Activated naive CD8-positive, alpha-beta T cell treated with anti-CD3 and anti-CD28 coated beads, Interleukin-2, amount 50 U/mL, for 16 hours (primary cell): Measurements from ENCODE around the gene ELAVL3.
"Not testable (repeated sequence)": the region's sequence is repeated elsewhere in the genome, so short reads cannot be mapped to it uniquely, and the experiment has no call there.

Experiments
- DNase-seq: peaks from one replicate; pipeline ENCODE4 v3.0.0-alpha.2; 2020; ENCODE audit warnings: low read depth, low spot score

Gene ELAVL3

GRCh38 chr19:11435833-11436313 is 45.0 kb downstream of the ELAVL3 start:
- DNase-seq, result no peak

GRCh38 chr19:11435057-11435832 is 45.6 kb downstream of the ELAVL3 start, which contains the start of the genes ODAD3 and PRKCSH:
Gene ODAD3, minus strand, starts transcription at chr19:11435121. Its CDS starts 105 bp downstream, at chr19:11435016.
Gene PRKCSH, plus strand, starts transcription at chr19:11435635. Its CDS starts 483 bp downstream, at chr19:11436118.
- DNase-seq, result peak; percentile 99

- DNase-seq, result no peak
These were observed 46.2 kb downstream of the ELAVL3 start for GRCh38 chr19:11434703-11435056.

- not testable (repeated sequence) for DNase-seq
These were observed 47.3 kb downstream of the ELAVL3 start for GRCh38 chr19:11433526-11433925.

- DNase-seq, result no peak
These were observed 54.2 kb downstream of the ELAVL3 start for GRCh38 chr19:11426656-11427055.

- no peak for DNase-seq
These were observed 55.0 kb downstream of the ELAVL3 start for GRCh38 chr19:11425719-11426457.

GRCh38 chr19:11423791-11424181 is 57.1 kb downstream of the ELAVL3 start:
- DNase-seq, result no peak

GRCh38 chr19:11423164-11423790 is 57.6 kb downstream of the ELAVL3 start:
- no peak for DNase-seq

- DNase-seq, result peak; percentile 20
These were observed 58.4 kb downstream of the ELAVL3 start for GRCh38 chr19:11422163-11423065.

- DNase-seq, result no peak
These were observed 59.3 kb downstream of the ELAVL3 start for GRCh38 chr19:11421371-11422098.

GRCh38 chr19:11420429-11421370 is 60.1 kb downstream of the ELAVL3 start:
- DNase-seq, result no peak

GRCh38 chr19:11418549-11419506 is 62.0 kb downstream of the ELAVL3 start, which contains the start of gene RGL3:
Gene RGL3, minus strand, starts transcription at chr19:11419314. Its CDS starts 36 bp downstream, at chr19:11419278.
- DNase-seq, result no peak

- no peak for DNase-seq
These were observed 62.7 kb downstream of the ELAVL3 start for GRCh38 chr19:11418094-11418548.

- DNase-seq, result no peak
These were observed 64.3 kb downstream of the ELAVL3 start for GRCh38 chr19:11416346-11417052.

- DNase-seq, result no peak
These were observed 66.3 kb downstream of the ELAVL3 start for GRCh38 chr19:11414544-11414943.

- DNase-seq, result no peak
These were observed 70.2 kb downstream of the ELAVL3 start for GRCh38 chr19:11410682-11411081.

GRCh38 chr19:11408591-11408990 is 72.3 kb downstream of the ELAVL3 start:
- no peak for DNase-seq
